Measurements from ENCODE around the gene COLEC12. TPM values are rescaled to one million over a fixed set of nuclear protein-coding genes. Genes with fewer than 3 reads are reported as not detected.
"Not testable (repeated sequence)": the region's sequence is repeated elsewhere in the genome, so short reads cannot be mapped to it uniquely, and the experiment has no call there.

COLEC12 gene
- total RNA-seq, 4 donors from 2014 or later, result 8.3 to 22.2 (median 21.4) TPM

DNA sequence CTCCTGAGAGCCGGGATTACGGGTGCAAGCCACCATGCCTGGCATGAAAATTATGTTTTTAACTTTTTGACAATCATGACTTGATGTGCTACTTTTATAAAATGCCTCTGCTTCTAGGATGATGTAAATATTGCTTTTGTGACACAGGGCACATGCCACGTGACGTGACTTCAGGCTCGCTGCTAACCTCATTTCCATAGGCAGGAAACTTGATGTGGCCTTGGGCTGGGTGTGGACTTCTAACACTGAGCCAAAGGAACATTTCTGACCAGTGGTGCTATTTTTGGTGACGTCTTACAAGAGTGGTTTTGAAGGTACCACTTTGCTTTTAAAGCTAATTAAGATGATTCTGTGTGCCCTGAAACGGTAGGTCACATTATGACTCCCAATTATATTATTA lies 198.4 kb downstream of the COLEC12 start:
- no peak for DNase-seq (ENCODE audit: low spot score in 2 of 2)
- 77 to 80% methylated on average over 7 of the region's 7 CpGs for WGBS, 2 donors
- H3K36me3 ChIP-seq, result no peaks in the 10 kb centered on the region
- H3K9me3 ChIP-seq, result no peaks in the 10 kb centered on the region
- H3K4me1 ChIP-seq, result no peaks in the 10 kb centered on the region
- H3K27me3 ChIP-seq, result no peaks in the 10 kb centered on the region
- TF ChIP-seq POLR2A (IDR thresholded peaks at IDR 0.05) (no peak), CTCF (IDR thresholded peaks at IDR 0.05) (no peak), EP300 (IDR thresholded peaks at IDR 0.05) (no peak)
- no peak overlapping the region for H3K27ac ChIP-seq
- H3K4me3 ChIP-seq, result no peak overlapping the region

DNA sequence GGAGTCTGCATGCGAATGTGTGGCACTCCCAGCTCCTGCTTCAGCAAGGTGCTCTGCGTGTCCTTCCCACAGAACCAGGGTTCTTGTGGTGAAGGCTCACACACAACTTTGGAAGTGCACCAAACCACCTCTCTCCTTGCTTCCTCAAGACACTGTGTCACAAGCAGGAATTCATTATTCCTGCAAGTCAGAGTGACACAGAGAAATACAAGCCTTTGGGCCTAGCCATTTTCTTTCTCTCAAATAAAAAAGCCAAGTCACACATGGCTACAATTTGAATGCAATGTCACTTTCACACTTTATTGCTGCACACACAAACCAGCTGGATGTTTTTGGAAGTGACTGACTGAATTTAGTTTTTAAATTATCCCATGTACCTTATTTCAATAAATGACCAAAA lies 202.6 kb downstream of the COLEC12 start:
- no peaks in the 10 kb centered on the region for H3K27me3 ChIP-seq
- H3K9me3 ChIP-seq, result no peaks in the 10 kb centered on the region
- WGBS, 2 donors, result 91 to 92% methylated on average over 2 of the region's 2 CpGs
- H3K4me1 ChIP-seq, result no peaks in the 10 kb centered on the region
- H3K27ac ChIP-seq, result no peak overlapping the region
- H3K4me3 ChIP-seq, result no peak overlapping the region
- DNase-seq (ENCODE audit: low spot score in 2 of 2), result no peak
- no peak for TF ChIP-seq POLR2A (IDR thresholded peaks at IDR 0.05)
- no peaks in the 10 kb centered on the region for H3K36me3 ChIP-seq

- Histone ChIP-seq H3K36me3 (no peaks in the 10 kb centered on the region), H3K9me3 (no peaks in the 10 kb centered on the region), H3K27me3 (no peaks in the 10 kb centered on the region), H3K27ac (no peak overlapping the region), H3K4me3 (no peak overlapping the region), H3K4me1 (no peaks in the 10 kb centered on the region)
- WGBS, 2 donors, result 44 to 78% methylated on average over 3 of the region's 3 CpGs
- no peak for DNase-seq (ENCODE audit: low spot score in 2 of 2)
- no peak for TF ChIP-seq EP300 (IDR thresholded peaks at IDR 0.05)
Observed at GRCh38 chr18:295756-296490, 204.6 kb downstream of the COLEC12 start.

GRCh38 chr18:294566-294965 lies 205.9 kb downstream of the COLEC12 start:
- TF ChIP-seq POLR2A (IDR thresholded peaks at IDR 0.05) (no peak), CTCF (IDR thresholded peaks at IDR 0.05) (no peak), EP300 (IDR thresholded peaks at IDR 0.05) (no peak)
- no peaks in the 10 kb centered on the region for H3K36me3 ChIP-seq
- no peaks in the 10 kb centered on the region for H3K4me1 ChIP-seq
- WGBS, 2 donors, result 55% methylated on average over 3 of the region's 3 CpGs
- DNase-seq (ENCODE audit: low spot score in 2 of 2), result no peak
- no peaks in the 10 kb centered on the region for H3K9me3 ChIP-seq
- H3K4me3 ChIP-seq, result no peak overlapping the region
- no peak overlapping the region for H3K27ac ChIP-seq
- no peaks in the 10 kb centered on the region for H3K27me3 ChIP-seq

DNA sequence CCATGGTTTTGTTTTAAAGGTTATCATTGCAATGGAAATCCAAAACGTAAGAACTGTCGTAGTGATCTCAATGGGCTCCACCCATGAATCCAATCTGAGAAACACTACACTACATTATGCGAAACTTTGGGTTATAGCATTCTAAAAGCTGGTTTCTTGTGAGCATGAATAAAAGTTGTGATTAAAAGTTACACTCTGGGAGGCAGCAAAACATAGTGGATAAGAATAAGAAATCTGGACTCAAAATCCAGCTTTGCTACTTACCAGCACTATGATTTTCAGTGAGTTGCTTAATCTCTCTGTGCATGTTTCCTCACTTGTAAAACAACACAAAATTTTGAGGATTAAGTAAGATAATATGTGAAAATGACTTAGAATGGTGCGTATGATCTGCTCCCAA lies 207.0 kb downstream of the COLEC12 start:
- no peaks in the 10 kb centered on the region for H3K9me3 ChIP-seq
- H3K27me3 ChIP-seq, result no peaks in the 10 kb centered on the region
- H3K4me3 ChIP-seq, result no peak overlapping the region
- H3K27ac ChIP-seq, result no peak overlapping the region
- no peak for DNase-seq (ENCODE audit: low spot score in 2 of 2)
- WGBS, 2 donors, result 75 to 76% methylated on average over 4 of the region's 4 CpGs
- H3K4me1 ChIP-seq, result no peaks in the 10 kb centered on the region
- no peaks in the 10 kb centered on the region for H3K36me3 ChIP-seq
- TF ChIP-seq POLR2A (IDR thresholded peaks at IDR 0.05), result no peak
- no peak for TF ChIP-seq EP300 (IDR thresholded peaks at IDR 0.05)
- TF ChIP-seq CTCF (IDR thresholded peaks at IDR 0.05), result no peak

- WGBS, 2 donors, result 68 to 75% methylated on average over 3 of the region's 3 CpGs
- Histone ChIP-seq H3K9me3 (no peaks in the 10 kb centered on the region), H3K36me3 (no peaks in the 10 kb centered on the region), H3K27me3 (no peaks in the 10 kb centered on the region), H3K27ac (no peak overlapping the region), H3K4me3 (no peak overlapping the region), H3K4me1 (no peaks in the 10 kb centered on the region)
- no peak for DNase-seq (ENCODE audit: low spot score in 2 of 2)
- TF ChIP-seq EP300 (IDR thresholded peaks at IDR 0.05) (no peak), CTCF (IDR thresholded peaks at IDR 0.05) (no peak), POLR2A (IDR thresholded peaks at IDR 0.05) (no peak)
Observed at GRCh38 chr18:292271-292670, 208.2 kb downstream of the COLEC12 start.

DNA sequence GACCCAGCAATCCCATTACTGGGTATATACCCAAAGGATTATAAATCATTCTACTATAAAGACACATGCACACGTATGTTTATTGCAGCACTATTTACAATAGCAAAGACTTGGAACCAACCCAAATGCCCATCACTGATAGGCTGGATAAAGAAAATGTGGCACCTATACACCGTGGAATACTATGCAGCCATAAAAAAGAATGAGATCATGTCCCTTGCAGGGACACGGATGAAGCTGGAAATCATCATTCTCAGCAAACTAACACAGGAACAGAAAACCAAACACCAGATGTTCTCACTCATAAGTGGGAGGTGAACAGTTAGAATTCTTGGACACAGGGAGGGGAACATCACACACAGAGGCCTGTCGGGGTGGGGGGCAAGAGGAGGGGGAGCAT lies 210.5 kb downstream of the COLEC12 start:
- H3K27ac ChIP-seq; H3K36me3 ChIP-seq; H3K9me3 ChIP-seq; H3K4me1 ChIP-seq; H3K27me3 ChIP-seq; DNase-seq (ENCODE audit: low spot score in 2 of 2); H3K4me3 ChIP-seq: not testable (repeated sequence)
- WGBS, 2 donors, result 70 to 72% methylated on average over 4 of the region's 4 CpGs
